ENCODE data around the gene OBP2A. TPM values are rescaled to one million over a fixed set of nuclear protein-coding genes. Genes with fewer than 3 reads are reported as not detected.

OBP2A gene
- total and polyA plus RNA-seq, 4 donors: 0.07 TPM; not detected in 3

DNA sequence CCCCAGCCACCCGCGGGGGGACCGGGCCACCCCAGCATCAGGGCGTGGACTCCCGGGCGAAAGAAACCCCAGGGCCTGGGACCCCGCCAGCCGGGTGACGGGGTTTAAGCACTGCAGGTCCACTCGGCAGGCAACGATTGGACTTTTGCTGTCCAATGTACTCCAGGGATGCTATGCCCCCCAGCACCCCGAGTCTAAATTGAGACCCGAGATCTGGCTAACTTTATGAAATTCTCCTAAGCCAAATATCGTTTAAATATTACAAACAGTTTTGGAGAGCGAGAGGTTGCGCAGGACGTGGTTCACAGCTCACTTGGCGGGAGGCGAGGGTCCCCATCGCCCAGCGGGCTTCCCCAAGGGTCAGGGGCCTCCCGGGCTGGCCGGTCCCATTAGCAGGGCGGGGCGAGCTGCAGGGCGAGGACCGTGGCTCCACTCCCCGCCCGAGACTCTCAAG is 45.8 kb upstream of the OBP2A start:
- Histone ChIP-seq H3K27me3 (ENCODE audit: control insufficient read depth in 3 of 3, insufficient read depth in 3 of 3, low read length in 2 of 3) (no peaks in the 10 kb centered on the region), H3K36me3 (ENCODE audit: control insufficient read depth in 4 of 4, insufficient read depth in 4 of 4, low read length in 4 of 4) (peaks cover 0 to 32% (median 11%) of the 10 kb centered on the region in 4 donors), H3K9me3 (ENCODE audit: control insufficient read depth in 4 of 4, insufficient read depth in 3 of 4, low read length in 3 of 4) (no peaks in the 10 kb centered on the region), H3K9ac (ENCODE audit: insufficient read depth in 1 of 2, low read length in 2 of 2) (no peak overlapping the region), H3K4me3 (peak overlapping the region; percentile 90), H3K4me1 (ENCODE audit: control insufficient read depth in 5 of 5, insufficient read depth in 5 of 5, low read length in 5 of 5) (peaks cover 3 to 21% (median 8%) of the 10 kb centered on the region in 5 donors), H3K27ac (ENCODE audit: low read depth in 1 of 2, low read length in 1 of 2) (peak overlapping the region; percentile 22 to 56)
- WGBS, 2 donors: 0% methylated on average over 28 to 29 of the region's 29 CpGs
- TF ChIP-seq, protein P1, sequence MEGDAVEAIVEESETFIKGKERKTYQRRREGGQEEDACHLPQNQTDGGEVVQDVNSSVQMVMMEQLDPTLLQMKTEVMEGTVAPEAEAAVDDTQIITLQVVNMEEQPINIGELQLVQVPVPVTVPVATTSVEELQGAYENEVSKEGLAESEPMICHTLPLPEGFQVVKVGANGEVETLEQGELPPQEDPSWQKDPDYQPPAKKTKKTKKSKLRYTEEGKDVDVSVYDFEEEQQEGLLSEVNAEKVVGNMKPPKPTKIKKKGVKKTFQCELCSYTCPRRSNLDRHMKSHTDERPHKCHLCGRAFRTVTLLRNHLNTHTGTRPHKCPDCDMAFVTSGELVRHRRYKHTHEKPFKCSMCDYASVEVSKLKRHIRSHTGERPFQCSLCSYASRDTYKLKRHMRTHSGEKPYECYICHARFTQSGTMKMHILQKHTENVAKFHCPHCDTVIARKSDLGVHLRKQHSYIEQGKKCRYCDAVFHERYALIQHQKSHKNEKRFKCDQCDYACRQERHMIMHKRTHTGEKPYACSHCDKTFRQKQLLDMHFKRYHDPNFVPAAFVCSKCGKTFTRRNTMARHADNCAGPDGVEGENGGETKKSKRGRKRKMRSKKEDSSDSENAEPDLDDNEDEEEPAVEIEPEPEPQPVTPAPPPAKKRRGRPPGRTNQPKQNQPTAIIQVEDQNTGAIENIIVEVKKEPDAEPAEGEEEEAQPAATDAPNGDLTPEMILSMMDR (IDR thresholded peaks at IDR 0.05; ENCODE audit: control extremely low read depth, extremely low read depth): no peak
- no peak for DNase-seq
- ATAC-seq (ENCODE audit: insufficient read depth, low FRiP score): peak; percentile 0

- Histone ChIP-seq H3K4me1 (ENCODE audit: control insufficient read depth in 5 of 5, insufficient read depth in 5 of 5, low read length in 5 of 5) (peaks cover 3 to 21% (median 8%) of the 10 kb centered on the region in 5 donors), H3K9me3 (ENCODE audit: control insufficient read depth in 4 of 4, insufficient read depth in 3 of 4, low read length in 3 of 4) (no peaks in the 10 kb centered on the region), H3K4me3 (peak within 1 kb of the TSS; percentile 90), H3K27me3 (ENCODE audit: control insufficient read depth in 3 of 3, insufficient read depth in 3 of 3, low read length in 2 of 3) (no peaks in the 10 kb centered on the region), H3K9ac (ENCODE audit: insufficient read depth in 1 of 2, low read length in 2 of 2) (peak within 1 kb of the TSS; percentile 39 to 62), H3K36me3 (ENCODE audit: control insufficient read depth in 4 of 4, insufficient read depth in 4 of 4, low read length in 4 of 4) (peaks cover 0 to 32% (median 11%) of the 10 kb centered on the region in 4 donors), H3K27ac (ENCODE audit: low read depth in 1 of 2, low read length in 1 of 2) (peak within 1 kb of the TSS; percentile 56 to 68)
- ATAC-seq (ENCODE audit: insufficient read depth, low FRiP score): peak; percentile 96
- peak; percentile 90 to 94 (median 91) for DNase-seq
- 0 to 1% methylated on average over 82 to 92 of the region's 92 CpGs for WGBS, 2 donors
- TF ChIP-seq, protein P1 (IDR thresholded peaks at IDR 0.05; ENCODE audit: control extremely low read depth, extremely low read depth): peak; percentile 77
Measured at GRCh38 chr9:135500525-135501260, 45.2 kb upstream of the OBP2A start, which contains the start of gene MRPS2. MRPS2 (plus strand) TSS chr9:135500682; CDS start chr9:135500711, 29 bp downstream.

DNA sequence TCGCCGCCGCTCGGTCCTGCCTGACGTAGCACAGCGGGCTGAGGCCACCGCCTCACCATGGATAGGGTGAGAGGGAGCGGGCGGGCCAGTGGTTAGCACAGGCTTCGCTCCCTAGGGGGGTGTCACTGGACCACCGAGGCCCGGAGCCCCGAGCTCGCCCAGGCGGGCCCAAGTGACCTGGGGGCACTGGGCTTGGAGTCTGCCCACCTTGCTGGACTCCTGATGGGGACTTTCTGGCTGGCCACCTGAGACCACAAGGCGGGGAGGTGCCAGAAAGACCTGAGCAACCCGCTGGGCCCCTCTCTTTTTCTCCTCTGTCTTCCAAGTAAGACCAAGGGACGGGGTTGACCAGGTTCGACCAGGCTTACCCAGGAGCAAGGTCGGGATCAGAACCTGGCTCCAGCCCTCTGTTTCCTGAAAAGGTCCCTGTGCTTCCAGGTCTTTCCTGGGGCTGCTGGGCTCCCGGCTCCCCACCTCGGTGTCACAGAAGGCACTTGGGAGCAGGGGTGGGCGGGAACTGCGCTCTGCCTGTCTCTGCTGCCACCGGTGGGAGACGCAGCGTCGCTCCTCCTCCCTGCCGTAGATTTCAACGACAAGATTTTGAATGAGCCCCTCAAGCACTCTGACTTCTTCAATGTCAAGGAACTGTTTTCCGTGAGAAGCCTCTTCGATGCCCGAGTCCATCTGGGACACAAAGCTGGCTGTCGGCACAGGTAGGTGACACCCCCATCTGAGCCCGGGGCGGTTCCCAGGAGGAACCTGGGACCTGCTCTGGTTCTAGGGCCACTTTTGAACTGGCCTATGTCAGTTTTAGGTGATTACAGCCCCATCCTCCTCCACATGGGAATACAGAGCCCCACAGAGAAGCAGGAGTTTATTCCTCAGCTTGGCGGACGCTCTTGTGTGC is 44.4 kb upstream of the OBP2A start:
- peak overlapping the region; percentile 90 for H3K4me3 ChIP-seq
- H3K27me3 ChIP-seq (ENCODE audit: control insufficient read depth in 3 of 3, insufficient read depth in 3 of 3, low read length in 2 of 3): no peaks in the 10 kb centered on the region
- H3K9me3 ChIP-seq (ENCODE audit: control insufficient read depth in 4 of 4, insufficient read depth in 3 of 4, low read length in 3 of 4): no peaks in the 10 kb centered on the region
- peak overlapping the region; percentile 5 to 68 for H3K27ac ChIP-seq (ENCODE audit: low read depth in 1 of 2, low read length in 1 of 2)
- peaks cover 0 to 32% (median 11%) of the 10 kb centered on the region in 4 donors for H3K36me3 ChIP-seq (ENCODE audit: control insufficient read depth in 4 of 4, insufficient read depth in 4 of 4, low read length in 4 of 4)
- H3K9ac ChIP-seq (ENCODE audit: insufficient read depth in 1 of 2, low read length in 2 of 2): peak overlapping the region; percentile 39 to 62
- DNase-seq (peak in 1 of 3 donors; percentile 7), ATAC-seq (ENCODE audit: insufficient read depth, low FRiP score) (no peak)
- peaks cover 3 to 21% (median 8%) of the 10 kb centered on the region in 5 donors for H3K4me1 ChIP-seq (ENCODE audit: control insufficient read depth in 5 of 5, insufficient read depth in 5 of 5, low read length in 5 of 5)
- TF ChIP-seq, protein P1 (IDR thresholded peaks at IDR 0.05; ENCODE audit: control extremely low read depth, extremely low read depth): no peak
- WGBS, 2 donors: 46 to 50% methylated on average over 36 to 38 of the region's 38 CpGs
